Stimulated activated CD4-positive, alpha-beta T cell treated with anti-CD3 and anti-CD28 coated beads, Interleukin-4, amount 100 ng/mL, for 24 hours (primary cell): Measurements from ENCODE around the gene RBM7.
A peak's percentile ranks its signal among the peaks of the same experiment; 100 is the strongest.

ENCODE experiments used
- DNase-seq: peaks from one replicate; pipeline ENCODE4 v3.0.0-alpha.2; 2020

RBM7 gene

GRCh38 chr11:114400216-114400914 lies at the start of gene RBM7, which contains the start of gene C11orf71:
RBM7 (plus strand) TSS chr11:114400666; CDS start chr11:114400672, 6 bp downstream.
C11orf71 (minus strand) TSS chr11:114400511; CDS start chr11:114400331, 180 bp downstream.
- DNase-seq: peak; percentile 99

- DNase-seq: no peak
Measured at GRCh38 chr11:114353443-114353842, 47.0 kb upstream of the RBM7 start.

- DNase-seq: no peak
Measured at GRCh38 chr11:114354076-114354475, 46.4 kb upstream of the RBM7 start.

GRCh38 chr11:114358716-114359115 lies 41.8 kb upstream of the RBM7 start:
- no peak for DNase-seq

GRCh38 chr11:114359342-114359741 lies 41.1 kb upstream of the RBM7 start:
- no peak for DNase-seq

GRCh38 chr11:114362326-114362725 lies 38.1 kb upstream of the RBM7 start:
- no peak for DNase-seq

- DNase-seq: no peak
Measured at GRCh38 chr11:114362958-114363357, 37.5 kb upstream of the RBM7 start.

GRCh38 chr11:114366331-114367243 lies 33.9 kb upstream of the RBM7 start:
- no peak for DNase-seq

- no peak for DNase-seq
Measured at GRCh38 chr11:114367244-114367957, 33.1 kb upstream of the RBM7 start.

- no peak for DNase-seq
Measured at GRCh38 chr11:114368918-114369680, 31.4 kb upstream of the RBM7 start.

GRCh38 chr11:114375052-114375451 lies 25.4 kb upstream of the RBM7 start:
- no peak for DNase-seq

- no peak for DNase-seq
Measured at GRCh38 chr11:114377612-114378267, 22.7 kb upstream of the RBM7 start.

GRCh38 chr11:114379394-114380069 lies 20.9 kb upstream of the RBM7 start:
- DNase-seq: no peak

GRCh38 chr11:114382509-114382908 lies 18.0 kb upstream of the RBM7 start:
- DNase-seq: no peak

GRCh38 chr11:114384487-114384886 lies 16.0 kb upstream of the RBM7 start:
- no peak for DNase-seq

GRCh38 chr11:114386131-114386530 lies 14.3 kb upstream of the RBM7 start:
- DNase-seq: no peak

GRCh38 chr11:114386545-114386944 lies 13.9 kb upstream of the RBM7 start:
- DNase-seq: no peak

GRCh38 chr11:114392735-114393667 lies 7.5 kb upstream of the RBM7 start:
- DNase-seq: no peak

GRCh38 chr11:114395736-114396135 lies 4.7 kb upstream of the RBM7 start:
- no peak for DNase-seq

- DNase-seq: no peak
Measured at GRCh38 chr11:114396916-114397315, 3.5 kb upstream of the RBM7 start.
